DOHH2 (cell line): ENCODE data around the gene TEX2.

Source experiments
- H3F3A ChIP-seq: fragments of 200-600 bp; sonication (generic), shearing (Covaris generic); 2 replicates; pipeline ENCODE4 v1.6.0; 2016; ENCODE audit warnings: antibody characterized with exemption, mild to moderate bottlenecking; ENCODE audit not compliant: control insufficient read depth, insufficient read depth
- H3K27ac ChIP-seq: fragments of 200-600 bp; sonication (generic); 2 replicates; pipeline ENCODE4 v1.5.1; 2014; ENCODE audit warnings: low read depth, mild to moderate bottlenecking, low read length, moderate library complexity
- H3K27me3 ChIP-seq: fragments of 200-600 bp; sonication (generic); 2 replicates; pipeline ENCODE4 v1.6.1; 2014; ENCODE audit warnings: mild to moderate bottlenecking, low read length, mixed read lengths; ENCODE audit not compliant: control insufficient read depth
- H3K36me3 ChIP-seq: fragments of 200-600 bp; sonication (generic); 2 replicates; pipeline ENCODE4 v1.6.1; 2014; ENCODE audit warnings: mild to moderate bottlenecking, low read length, moderate library complexity, mixed read lengths; ENCODE audit not compliant: control insufficient read depth
- H3K4me1 ChIP-seq: fragments of 200-600 bp; sonication (generic); 2 replicates; pipeline ENCODE4 v1.6.1; 2014; ENCODE audit warnings: mild to moderate bottlenecking, low read length, mixed read lengths; ENCODE audit not compliant: control insufficient read depth
- H3K4me2 ChIP-seq: fragments of 200-600 bp; sonication (generic); 2 replicates; pipeline ENCODE4 v1.6.0; 2014; ENCODE audit warnings: mild to moderate bottlenecking, low read length, moderate library complexity
- H3K4me3 ChIP-seq: fragments of 200-600 bp; sonication (generic); 2 replicates; pipeline ENCODE4 v1.5.1; 2014; ENCODE audit warnings: mild to moderate bottlenecking, low read length, mixed read lengths
- H3K79me2 ChIP-seq: fragments of 200-600 bp; sonication (generic); 2 replicates; pipeline ENCODE4 v1.6.1; 2014; ENCODE audit warnings: mild to moderate bottlenecking, low read length, mixed read lengths; ENCODE audit not compliant: control insufficient read depth
- H3K9me2 ChIP-seq: fragments of 200-600 bp; sonication (generic); replicated peaks from 2 replicates; pipeline ENCODE4 v1.6.1; 2014; ENCODE audit warnings: mild to moderate bottlenecking, low read length, mixed read lengths; ENCODE audit not compliant: control insufficient read depth
- H3K9me3 ChIP-seq: fragments of 200-600 bp; sonication (generic); 2 replicates; pipeline ENCODE4 v1.6.1; 2014; ENCODE audit warnings: antibody characterized with exemption, low read length, mixed read lengths; ENCODE audit not compliant: control insufficient read depth, insufficient read depth
- H4K20me1 ChIP-seq: fragments of 200-600 bp; sonication (generic); 2 replicates; pipeline ENCODE4 v1.6.0; 2014; ENCODE audit warnings: low read depth, mild to moderate bottlenecking, antibody characterized with exemption, low read length, moderate library complexity; ENCODE audit not compliant: control insufficient read depth, insufficient read depth
- EZH2phosphoT487 ChIP-seq: fragments of 200-600 bp; sonication (generic); IDR thresholded peaks from 2 replicates; pipeline ENCODE4 v1.6.1; 2017; ENCODE audit warnings: borderline replicate concordance, mild to moderate bottlenecking, antibody characterized with exemption, low read length, moderate library complexity, mixed read lengths
- TF ChIP-seq, protein P1 (sequence below): fragments of 200-600 bp; sonication (generic); IDR thresholded peaks from one replicate; pipeline ENCODE4 v1.5.1; 2014; ENCODE audit warnings: antibody characterized with exemption, mild to moderate bottlenecking, low read depth, low read length; ENCODE audit not compliant: poor library complexity, severe bottlenecking

TEX2 gene

DNA sequence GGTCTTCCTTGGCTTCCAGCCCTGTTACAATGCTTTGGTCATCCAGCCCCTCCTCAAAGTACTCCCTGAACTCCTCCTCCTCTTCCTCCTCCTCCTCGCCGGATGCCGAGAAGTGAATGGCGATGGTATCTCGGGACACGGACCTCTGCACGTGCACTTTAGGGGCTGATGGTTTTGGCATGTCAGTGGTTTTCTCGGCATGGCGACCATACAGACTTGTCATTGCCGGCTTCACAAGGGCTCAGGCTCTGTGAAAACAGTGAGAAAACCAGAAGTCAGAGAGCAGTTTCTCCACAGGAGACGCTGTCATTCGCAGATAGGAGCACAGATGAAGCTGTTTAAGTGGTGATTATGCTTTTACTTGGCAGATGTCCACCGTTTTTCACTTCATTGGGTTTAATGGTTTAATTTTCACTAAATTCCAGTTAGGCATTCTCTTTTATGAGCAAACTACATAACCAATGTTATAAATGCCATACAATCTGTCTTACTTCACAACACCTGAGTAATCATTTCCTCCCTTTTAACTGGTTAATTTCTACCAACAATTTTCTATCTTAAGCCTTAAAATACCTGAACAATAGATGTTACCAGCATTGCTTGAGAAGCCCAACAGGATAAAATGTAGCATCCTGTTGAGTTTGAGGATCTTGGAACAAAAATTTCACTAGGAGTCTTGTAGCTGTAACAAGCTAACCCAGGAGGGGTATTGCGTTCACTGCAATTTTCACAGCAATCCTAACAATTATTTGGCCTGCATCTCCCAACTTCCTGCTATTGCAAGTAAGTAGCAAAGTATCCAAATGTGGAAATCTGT lies 48.9 kb downstream of the TEX2 start:
- Histone ChIP-seq H3K27ac (no peak overlapping the region), H3K9me3 (no peaks in the 10 kb centered on the region), H3K79me2 (peaks cover 6% of the 10 kb centered on the region; the same call in 1 of the 2 replicates), H3K9me2 (no peaks in the 10 kb centered on the region), H3K4me1 (no peaks in the 10 kb centered on the region; the same call in 1 of the 2 replicates), H4K20me1 (no peaks in the 10 kb centered on the region), H3F3A (no peaks in the 10 kb centered on the region), H3K27me3 (no peaks in the 10 kb centered on the region), H3K4me2 (no peak overlapping the region), H3K4me3 (no peak overlapping the region), H3K36me3 (0 out of 2 replicates have a peak, but pooled peaks cover 6% of the 10 kb centered on the region)
- TF ChIP-seq, protein P1, sequence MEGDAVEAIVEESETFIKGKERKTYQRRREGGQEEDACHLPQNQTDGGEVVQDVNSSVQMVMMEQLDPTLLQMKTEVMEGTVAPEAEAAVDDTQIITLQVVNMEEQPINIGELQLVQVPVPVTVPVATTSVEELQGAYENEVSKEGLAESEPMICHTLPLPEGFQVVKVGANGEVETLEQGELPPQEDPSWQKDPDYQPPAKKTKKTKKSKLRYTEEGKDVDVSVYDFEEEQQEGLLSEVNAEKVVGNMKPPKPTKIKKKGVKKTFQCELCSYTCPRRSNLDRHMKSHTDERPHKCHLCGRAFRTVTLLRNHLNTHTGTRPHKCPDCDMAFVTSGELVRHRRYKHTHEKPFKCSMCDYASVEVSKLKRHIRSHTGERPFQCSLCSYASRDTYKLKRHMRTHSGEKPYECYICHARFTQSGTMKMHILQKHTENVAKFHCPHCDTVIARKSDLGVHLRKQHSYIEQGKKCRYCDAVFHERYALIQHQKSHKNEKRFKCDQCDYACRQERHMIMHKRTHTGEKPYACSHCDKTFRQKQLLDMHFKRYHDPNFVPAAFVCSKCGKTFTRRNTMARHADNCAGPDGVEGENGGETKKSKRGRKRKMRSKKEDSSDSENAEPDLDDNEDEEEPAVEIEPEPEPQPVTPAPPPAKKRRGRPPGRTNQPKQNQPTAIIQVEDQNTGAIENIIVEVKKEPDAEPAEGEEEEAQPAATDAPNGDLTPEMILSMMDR = no peak
- no peak for TF ChIP-seq EZH2phosphoT487

DNA sequence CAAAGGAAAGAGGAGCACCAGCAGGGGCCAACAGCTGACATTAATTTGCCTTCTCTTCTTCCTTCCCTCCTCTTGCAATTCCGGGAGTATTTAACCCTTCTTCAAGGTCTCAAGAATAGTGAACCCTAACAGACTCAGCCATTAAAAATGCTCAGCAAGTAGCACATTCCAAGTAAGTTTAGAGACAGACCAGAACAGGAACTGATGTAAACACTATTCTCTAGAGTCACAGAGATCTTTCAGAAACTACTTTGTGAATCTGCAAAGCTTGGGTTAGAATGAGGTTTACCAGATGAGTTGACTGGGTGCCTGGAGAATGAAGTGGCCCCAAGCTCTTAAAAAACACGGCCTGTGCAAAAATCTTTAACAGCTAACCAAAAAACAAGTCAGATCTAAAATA lies 50.9 kb downstream of the TEX2 start:
- 0 out of 2 replicates have a peak, but pooled peaks cover 6% of the 10 kb centered on the region for H3K36me3 ChIP-seq
- no peak overlapping the region for H3K4me3 ChIP-seq
- TF ChIP-seq EZH2phosphoT487 = no peak
- TF ChIP-seq, protein P1 = no peak
- no peaks in the 10 kb centered on the region; the same call in 1 of the 2 replicates for H3K4me1 ChIP-seq
- H3K27me3 ChIP-seq = no peaks in the 10 kb centered on the region
- H3K4me2 ChIP-seq = no peak overlapping the region
- H3K79me2 ChIP-seq = no peaks in the 10 kb centered on the region
- no peaks in the 10 kb centered on the region for H3K9me3 ChIP-seq
- H3F3A ChIP-seq = no peaks in the 10 kb centered on the region
- no peaks in the 10 kb centered on the region for H3K9me2 ChIP-seq
- no peak overlapping the region for H3K27ac ChIP-seq
- H4K20me1 ChIP-seq = no peaks in the 10 kb centered on the region

DNA sequence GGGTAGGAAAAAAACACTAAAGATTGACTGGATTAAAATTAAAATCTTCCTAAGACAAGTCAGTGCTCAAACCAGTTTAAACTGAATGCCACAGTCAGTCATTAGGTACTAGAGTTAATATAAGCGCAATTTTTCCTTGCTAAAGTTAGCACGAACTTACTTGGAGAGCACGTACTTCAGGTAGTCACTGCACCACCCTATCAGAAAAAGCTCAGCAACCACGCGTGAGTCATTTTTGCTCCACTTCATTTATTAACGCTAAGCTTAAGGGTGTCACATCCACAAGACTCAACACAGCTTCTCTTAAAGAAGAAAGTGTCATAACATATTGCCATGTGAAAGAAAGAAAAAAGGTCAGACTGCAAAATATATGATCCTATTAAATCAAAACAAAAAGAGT lies 53.1 kb downstream of the TEX2 start:
- Histone ChIP-seq H3K4me1 (no peaks in the 10 kb centered on the region), H3K9me3 (no peaks in the 10 kb centered on the region), H3K4me2 (no peak overlapping the region), H3K9me2 (no peaks in the 10 kb centered on the region), H3K27ac (no peak overlapping the region), H3F3A (peaks cover 2% of the 10 kb centered on the region; the same call in 1 of the 2 replicates), H3K79me2 (no peaks in the 10 kb centered on the region), H3K27me3 (no peaks in the 10 kb centered on the region), H3K36me3 (0 out of 2 replicates have a peak, but pooled peaks cover 6% of the 10 kb centered on the region), H3K4me3 (no peak overlapping the region), H4K20me1 (no peaks in the 10 kb centered on the region)
- no peak for TF ChIP-seq EZH2phosphoT487
- TF ChIP-seq, protein P1 = no peak
